ENCODE results near the gene EIF3L. TPM values are rescaled to one million over a fixed set of nuclear protein-coding genes. Genes with fewer than 3 reads are reported as not detected.
A peak's percentile ranks its signal among the peaks of the same experiment; 100 is the strongest.

EIF3L gene
- total and polyA plus RNA-seq, 2 of the 8 experiments (the other 6 are each of a cell fraction or from before 2014, with no cell fraction given), result 639 to 886 TPM

DNA sequence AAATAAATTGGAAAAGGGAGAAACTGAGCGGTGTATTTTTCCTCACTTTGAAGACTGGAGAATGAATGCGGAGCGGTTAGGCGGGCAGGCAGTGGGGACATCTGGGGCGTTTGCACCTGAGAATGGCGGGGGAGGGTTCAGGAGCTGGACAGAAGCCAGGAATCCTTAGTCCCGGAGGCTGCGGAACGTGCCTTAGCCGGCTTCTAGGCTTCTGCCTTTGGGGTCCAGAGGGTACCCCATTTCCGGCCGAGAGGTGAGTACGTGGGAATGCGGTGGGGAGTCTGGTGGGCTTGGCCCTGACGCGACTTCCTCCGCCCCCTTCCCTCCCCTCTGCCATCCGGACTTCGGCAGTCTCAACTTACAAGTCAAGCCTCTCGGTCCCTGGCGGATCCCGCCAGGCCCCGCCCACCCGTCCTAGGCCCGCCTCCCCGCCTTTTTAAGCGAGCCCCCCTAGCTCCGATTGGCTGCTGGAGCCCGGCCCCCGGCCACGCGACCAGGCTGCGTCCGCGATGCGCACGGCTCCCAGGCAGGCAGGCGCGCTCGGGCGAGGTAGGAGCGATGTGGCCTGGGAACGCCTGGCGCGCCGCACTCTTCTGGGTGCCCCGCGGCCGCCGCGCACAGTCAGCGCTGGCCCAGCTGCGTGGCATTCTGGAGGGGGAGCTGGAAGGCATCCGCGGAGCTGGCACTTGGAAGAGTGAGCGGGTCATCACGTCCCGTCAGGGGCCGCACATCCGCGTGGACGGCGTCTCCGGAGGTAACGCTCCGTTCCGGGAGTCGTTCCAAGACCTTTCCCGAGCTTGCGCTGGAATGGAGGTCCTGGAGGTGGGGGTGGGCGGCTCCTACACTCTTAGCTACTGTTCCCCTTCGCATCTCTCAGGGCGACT is 41.6 kb upstream of the EIF3L start, which contains the start of gene GCAT (continued):
- 0 out of 2 replicates have a peak, but pooled peaks have one; percentile 20 for TF ChIP-seq SRF (IDR thresholded peaks at IDR 0.05; ENCODE audit: low read depth, low read length)
- TF ChIP-seq JUND (IDR thresholded peaks at IDR 0.05; ENCODE audit: low read length), result no peak
- no peak for TF ChIP-seq SUZ12 (IDR thresholded peaks at IDR 0.05; ENCODE audit: low read length)
- no peak for TF ChIP-seq BRCA1 (IDR thresholded peaks at IDR 0.05; ENCODE audit: low read depth, low read length)
- TF ChIP-seq HDAC2 (IDR thresholded peaks at IDR 0.05; ENCODE audit: borderline replicate concordance in 1 of 2, low read depth in 2 of 2, low read length in 2 of 2), result peak; percentile 6 to 36; a peak in 1 of 4 replicates
- peak; percentile 49; the same call in 1 of the 2 replicates for TF ChIP-seq SP1 (IDR thresholded peaks at IDR 0.05; ENCODE audit: low read depth, low read length)
- TF ChIP-seq CHD1 (IDR thresholded peaks at IDR 0.05; ENCODE audit: low read depth, low read length), result no peak
- peak; percentile 3 for TF ChIP-seq NANOG (IDR thresholded peaks at IDR 0.05; ENCODE audit: insufficient read depth, low read depth, low read length, poor library complexity, severe bottlenecking)
- no peak for TF ChIP-seq GTF2F1 (IDR thresholded peaks at IDR 0.05; ENCODE audit: borderline replicate concordance, low read depth, low read length)
